Body of pancreas (tissue), 4 donors: Measurements from ENCODE around the gene MAPK8. TPM values are rescaled to one million over a fixed set of nuclear protein-coding genes. Genes with fewer than 3 reads are reported as not detected.
A peak's percentile ranks its signal among the peaks of the same experiment; 100 is the strongest.

Experiments
- ATAC-seq: fragments of 150-250 bp; one replicate; pipeline ENCODE4 v1.9.1; 2016
- DNase-seq, 4 donors: peaks; one replicate each; pipeline ENCODE4 v3.0.0-alpha.2; 2019
- H3K27ac ChIP-seq, 4 donors: fragments of 200-600 bp; sonication (generic); 1 replicate in 3 of 4; 2 replicates in 1 of 4; pipeline versions ENCODE4 v1.5.1 to v1.6.1; 2016 to 2019; ENCODE audit warnings: mild to moderate bottlenecking in 1 of 4, mixed read lengths in 1 of 4, moderate library complexity in 1 of 4
- H3K27me3 ChIP-seq, 2 donors: fragments of 200-600 bp; sonication (generic); one replicate each; pipeline ENCODE4 v1.6.0; 2016; ENCODE audit warnings: mild to moderate bottlenecking in 1 of 2
- H3K36me3 ChIP-seq, 2 donors: fragments of 200-600 bp; sonication (generic); replicated peaks in 1 of 2; 2 replicates each; pipeline ENCODE4 v1.5.1; 2016; ENCODE audit warnings: low read depth in 2 of 2; ENCODE audit not compliant: insufficient read depth in 1 of 2
- H3K4me1 ChIP-seq: fragments of 200-600 bp; sonication (generic); one replicate; pipeline ENCODE4 v1.6.0; 2016
- H3K4me3 ChIP-seq, 2 donors: fragments of 200-600 bp; sonication (generic); 1 replicate in 1 of 2; 2 replicates in 1 of 2; pipeline ENCODE4 v1.5.1; 2016 to 2019
- H3K9me3 ChIP-seq, 3 donors: fragments of 200-600 bp; sonication (generic); 1 replicate in 2 of 3; 2 replicates in 1 of 3; pipeline ENCODE4 v1.5.1; 2016
- POLR2A ChIP-seq, 3 donors: fragments of 450-650 bp; IDR thresholded peaks; one replicate each; pipeline ENCODE4 v1.6.1; 2016; ENCODE audit warnings: antibody characterized with exemption in 3 of 3, mild to moderate bottlenecking in 2 of 3
- WGBS, 2 donors: methylation state at CpG; one replicate each; pipeline ENCODE4 v1.1.5; 2017; 5-methylcytosine and 5-hydroxymethylcytosine counted together
- intact Hi-C: fragments of 100-400 bp; cut with DNase I; formaldehyde crosslinking; loops from one replicate; pipeline ENCODE4 v1.15.1; 2023
- total RNA-seq, 2 donors: library from RNA; depleted of rRNA; stranded (reverse); fragments of >200 nt; gene quantifications; one replicate each; pipeline ENCODE4 v1.1.0, GENCODE V29; 2016
- TF ChIP-seq, protein P1 (sequence below), 7 experiments: fragments of 450-650 bp in 4 of 7; fragments of 200-600 bp in 3 of 7; sonication (generic) in 3 of 7; IDR thresholded peaks; one replicate each; pipeline ENCODE4 v1.5.1; 2016 to 2019; ENCODE audit warnings: antibody characterized with exemption in 7 of 7

MAPK8 gene
- total RNA-seq, 2 donors from 2014 or later: 16.1 to 22.7 TPM

DNA sequence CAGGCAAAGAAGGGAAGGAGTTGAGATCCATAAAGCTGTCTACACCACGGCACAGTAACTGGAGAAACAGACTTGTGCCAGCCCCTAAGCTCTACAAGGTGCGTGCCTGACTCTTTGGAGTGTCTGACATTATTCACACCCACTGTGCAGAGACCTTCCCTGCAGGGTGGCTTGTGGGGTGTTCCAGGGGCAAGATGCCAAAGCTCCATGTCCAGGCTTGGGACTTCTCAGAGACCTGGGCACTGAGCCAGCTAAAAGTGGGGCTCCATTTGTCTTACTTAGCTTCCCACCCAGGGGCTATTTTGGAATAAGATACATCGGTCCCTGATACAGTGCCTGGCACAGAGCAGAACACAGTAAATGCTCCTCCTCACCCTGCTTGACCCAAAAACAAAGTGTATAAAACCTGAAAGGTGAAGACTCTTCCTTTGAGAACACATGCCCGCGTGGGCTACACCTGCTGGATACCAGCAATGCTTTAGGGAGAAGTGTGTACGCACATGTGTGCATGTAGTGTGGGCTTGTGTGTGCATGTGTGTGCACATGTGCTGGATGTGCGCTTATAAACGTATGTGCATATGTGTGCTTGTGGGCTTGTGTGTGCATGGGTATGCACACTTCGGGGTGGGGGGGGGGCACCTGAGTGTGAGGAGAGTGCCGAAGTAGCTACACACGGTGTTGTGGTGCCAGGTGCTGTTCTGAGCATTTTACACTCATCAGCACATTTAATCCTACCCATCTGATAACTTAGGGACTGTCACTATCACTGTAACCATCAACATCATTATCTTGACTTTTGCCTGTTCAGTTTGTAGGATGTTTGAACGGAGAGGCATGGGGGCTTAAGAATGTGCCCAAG is 155.4 kb downstream of the MAPK8 start:
- ATAC-seq (no peak), DNase-seq (peak in 2 of 4 donors; percentile 5 to 14)
- H3K4me3 ChIP-seq: no peak overlapping the region
- H3K27me3 ChIP-seq: no peaks in the 10 kb centered on the region
- no peaks in the 10 kb centered on the region for H3K9me3 ChIP-seq
- intact Hi-C loops: no loop called here
- no peaks in the 10 kb centered on the region for H3K36me3 ChIP-seq
- WGBS, 2 donors: 86 to 87% methylated on average over 12 of the region's 12 CpGs
- no peaks in the 10 kb centered on the region for H3K4me1 ChIP-seq
- TF ChIP-seq, protein P1, sequence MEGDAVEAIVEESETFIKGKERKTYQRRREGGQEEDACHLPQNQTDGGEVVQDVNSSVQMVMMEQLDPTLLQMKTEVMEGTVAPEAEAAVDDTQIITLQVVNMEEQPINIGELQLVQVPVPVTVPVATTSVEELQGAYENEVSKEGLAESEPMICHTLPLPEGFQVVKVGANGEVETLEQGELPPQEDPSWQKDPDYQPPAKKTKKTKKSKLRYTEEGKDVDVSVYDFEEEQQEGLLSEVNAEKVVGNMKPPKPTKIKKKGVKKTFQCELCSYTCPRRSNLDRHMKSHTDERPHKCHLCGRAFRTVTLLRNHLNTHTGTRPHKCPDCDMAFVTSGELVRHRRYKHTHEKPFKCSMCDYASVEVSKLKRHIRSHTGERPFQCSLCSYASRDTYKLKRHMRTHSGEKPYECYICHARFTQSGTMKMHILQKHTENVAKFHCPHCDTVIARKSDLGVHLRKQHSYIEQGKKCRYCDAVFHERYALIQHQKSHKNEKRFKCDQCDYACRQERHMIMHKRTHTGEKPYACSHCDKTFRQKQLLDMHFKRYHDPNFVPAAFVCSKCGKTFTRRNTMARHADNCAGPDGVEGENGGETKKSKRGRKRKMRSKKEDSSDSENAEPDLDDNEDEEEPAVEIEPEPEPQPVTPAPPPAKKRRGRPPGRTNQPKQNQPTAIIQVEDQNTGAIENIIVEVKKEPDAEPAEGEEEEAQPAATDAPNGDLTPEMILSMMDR (IDR thresholded peaks at IDR 0.05): no peak
- TF ChIP-seq POLR2A (IDR thresholded peaks at IDR 0.05): no peak
- no peak overlapping the region for H3K27ac ChIP-seq

GRCh38 chr10:48462482-48463020 is 156.1 kb downstream of the MAPK8 start:
- Histone ChIP-seq H3K36me3 (no peaks in the 10 kb centered on the region), H3K27me3 (no peaks in the 10 kb centered on the region), H3K9me3 (no peaks in the 10 kb centered on the region), H3K27ac (no peak overlapping the region), H3K4me3 (no peak overlapping the region), H3K4me1 (no peaks in the 10 kb centered on the region)
- ATAC-seq (no peak), DNase-seq (peak in 2 of 4 donors; percentile 4 to 8)
- intact Hi-C loops: no loop called here
- TF ChIP-seq POLR2A (IDR thresholded peaks at IDR 0.05): no peak
- TF ChIP-seq, protein P1 (IDR thresholded peaks at IDR 0.05): no peak
- 83 to 87% methylated on average over 3 to 5 of the region's 5 CpGs for WGBS, 2 donors

DNA sequence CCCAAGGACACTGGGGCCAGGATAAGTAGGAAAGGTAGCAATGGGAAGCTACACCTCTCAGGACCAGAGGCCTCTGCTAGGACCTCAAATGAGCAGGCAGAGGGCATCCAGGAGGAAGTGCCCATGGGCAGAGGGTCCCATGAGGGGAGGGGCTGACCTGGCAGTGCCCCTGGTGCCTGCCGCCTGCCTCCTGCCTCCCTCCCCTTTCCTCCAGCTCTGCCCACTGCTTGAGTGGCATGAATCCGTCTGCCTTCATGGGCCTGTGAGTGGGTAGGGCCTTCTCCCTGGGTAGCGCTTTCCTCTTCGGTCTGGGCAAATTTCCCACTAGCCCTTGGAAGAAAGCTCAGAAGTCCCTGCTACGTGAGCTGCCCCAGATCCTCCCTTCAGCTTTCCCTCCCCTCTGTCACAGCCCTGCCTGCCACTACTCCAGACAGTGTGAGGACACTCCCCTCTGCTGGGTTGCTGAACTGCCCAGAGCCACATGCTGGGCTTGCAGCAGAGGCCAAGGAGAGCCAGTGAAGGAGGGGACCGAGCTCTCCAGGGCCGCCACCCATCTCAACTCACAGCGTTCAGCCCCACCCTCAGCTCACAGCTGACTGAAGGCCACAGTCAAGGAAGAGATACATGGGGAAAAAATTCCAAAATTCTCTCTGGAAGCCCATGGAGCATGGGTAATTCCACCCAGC is 157.0 kb downstream of the MAPK8 start:
- no peak overlapping the region for H3K27ac ChIP-seq

GRCh38 chr10:48464121-48464870 is 157.8 kb downstream of the MAPK8 start:
- intact Hi-C loops: no loop called here
- no peak for TF ChIP-seq POLR2A (IDR thresholded peaks at IDR 0.05)
- TF ChIP-seq, protein P1 (IDR thresholded peaks at IDR 0.05): no peak
- WGBS, 2 donors: 75 to 83% methylated on average over 8 to 9 of the region's 9 CpGs
- Histone ChIP-seq H3K27me3 (no peaks in the 10 kb centered on the region), H3K4me1 (no peaks in the 10 kb centered on the region), H3K36me3 (no peaks in the 10 kb centered on the region), H3K9me3 (no peaks in the 10 kb centered on the region), H3K27ac (no peak overlapping the region), H3K4me3 (no peak overlapping the region)
- DNase-seq: peak in 2 of 4 donors; percentile 4 to 8
- no peak for ATAC-seq

More for the DNA sequence above, 157.0 kb downstream of the MAPK8 start:
- ATAC-seq (no peak), DNase-seq (peak in 1 of 4 donors; percentile 10)
- 84% methylated on average over 8 of the region's 8 CpGs for WGBS, 2 donors
- no peak for TF ChIP-seq POLR2A (IDR thresholded peaks at IDR 0.05)
- TF ChIP-seq, protein P1 (IDR thresholded peaks at IDR 0.05): no peak
- H3K4me3 ChIP-seq: no peak overlapping the region
- no peaks in the 10 kb centered on the region for H3K36me3 ChIP-seq
- H3K9me3 ChIP-seq: no peaks in the 10 kb centered on the region
- no peaks in the 10 kb centered on the region for H3K27me3 ChIP-seq
- intact Hi-C loops: no loop called here
- H3K4me1 ChIP-seq: no peaks in the 10 kb centered on the region
